SK-N-SH treated with all-trans-retinoic acid at 6 μM for 48 hours (cell line): ENCODE results near the gene FAM98C.

ENCODE experiments used
- ATAC-seq: fragments of 200-7000 bp; cut with Tn5 transposase; 3 replicates; pipeline ENCODE4 v1.9.1; 2020; ENCODE audit warnings: mild to moderate bottlenecking, moderate library complexity
- ARNTL ChIP-seq: fragments of 450-650 bp; formaldehyde crosslinking; IDR thresholded peaks from 2 replicates; pipeline ENCODE4 v1.5.0; 2020; ENCODE audit warnings: low read depth, mild to moderate bottlenecking, moderate library complexity, borderline replicate concordance
- BACH2 ChIP-seq: fragments of 250-450 bp; sonication (Bioruptor Pico); IDR thresholded peaks from 2 replicates; pipeline ENCODE4 v1.9.0; 2021; ENCODE audit warnings: mild to moderate bottlenecking, borderline replicate concordance
- CSDC2 ChIP-seq: fragments of 250-450 bp; sonication (Bioruptor Pico); IDR thresholded peaks from 2 replicates; pipeline ENCODE4 v1.5.0; 2020; ENCODE audit warnings: mild to moderate bottlenecking, moderate library complexity
- ESRRG ChIP-seq: fragments of 250-450 bp; sonication (Bioruptor Pico); IDR thresholded peaks from 2 replicates; pipeline ENCODE4 v1.6.1; 2021; ENCODE audit warnings: mild to moderate bottlenecking
- GLIS3 ChIP-seq: fragments of 250-450 bp; sonication (Bioruptor Pico); IDR thresholded peaks from 2 replicates; pipeline ENCODE4 v1.5.0; 2020; ENCODE audit warnings: mild to moderate bottlenecking, moderate library complexity
- ISL1 ChIP-seq: fragments of 250-450 bp; sonication (Bioruptor Pico); IDR thresholded peaks from 2 replicates; pipeline ENCODE4 v2.1.2; 2022; ENCODE audit warnings: mild to moderate bottlenecking, moderate library complexity
- OSR1 ChIP-seq: fragments of 250-450 bp; sonication (Bioruptor Pico); IDR thresholded peaks from 2 replicates; pipeline ENCODE4 v1.8.0; 2022; ENCODE audit warnings: moderate library complexity, mild to moderate bottlenecking, inconsistent platforms
- PPARA ChIP-seq: fragments of 250-450 bp; sonication (Bioruptor Pico); IDR thresholded peaks from 2 replicates; pipeline ENCODE4 v1.5.0; 2020; ENCODE audit warnings: mild to moderate bottlenecking, borderline replicate concordance
- RARB ChIP-seq: fragments of 250-450 bp; sonication (Bioruptor Pico); IDR thresholded peaks from 2 replicates; pipeline ENCODE4 v1.8.0; 2021; ENCODE audit warnings: mild to moderate bottlenecking, moderate library complexity
- SNAI2 ChIP-seq: fragments of 250-450 bp; sonication (Bioruptor Pico); IDR thresholded peaks from 2 replicates; pipeline ENCODE4 v1.5.0; 2020; ENCODE audit warnings: mild to moderate bottlenecking, moderate library complexity
- TCF4 ChIP-seq: fragments of 250-450 bp; sonication (Bioruptor Pico); IDR thresholded peaks from 2 replicates; pipeline ENCODE4 v1.8.0; 2021; ENCODE audit warnings: mild to moderate bottlenecking, moderate library complexity, borderline replicate concordance
- TOX ChIP-seq: fragments of 250-450 bp; sonication (Bioruptor Pico); IDR thresholded peaks from 2 replicates; pipeline ENCODE4 v1.8.0; 2021; ENCODE audit warnings: mild to moderate bottlenecking, moderate library complexity, borderline replicate concordance
- ZFP3 ChIP-seq: fragments of 250-450 bp; sonication (Bioruptor Pico); IDR thresholded peaks from 2 replicates; pipeline ENCODE4 v1.5.0; 2020; ENCODE audit warnings: mild to moderate bottlenecking, moderate library complexity
- ZFP30 ChIP-seq: fragments of 450-650 bp; formaldehyde crosslinking; IDR thresholded peaks from 2 replicates; pipeline ENCODE4 v1.5.0; 2022; ENCODE audit warnings: mild to moderate bottlenecking, moderate library complexity
- ZNF565 ChIP-seq: fragments of 450-650 bp; formaldehyde crosslinking; conservative IDR thresholded peaks from 2 replicates; pipeline ENCODE4 v1.5.0; 2020; ENCODE audit warnings: low read depth, mild to moderate bottlenecking, moderate library complexity
- ZNF70 ChIP-seq: fragments of 450-650 bp; formaldehyde crosslinking; IDR thresholded peaks from 2 replicates; pipeline ENCODE4 v1.5.0; 2020; ENCODE audit warnings: mild to moderate bottlenecking, moderate library complexity
- ZNF8 ChIP-seq: fragments of 450-650 bp; formaldehyde crosslinking; IDR thresholded peaks from 2 replicates; pipeline ENCODE4 v1.5.0; 2020; ENCODE audit warnings: mild to moderate bottlenecking, moderate library complexity
- TF ChIP-seq, protein P1 (sequence below): fragments of 250-450 bp; sonication (Bioruptor Pico); IDR thresholded peaks from 2 replicates; pipeline ENCODE4 v1.5.0; 2020; ENCODE audit warnings: mild to moderate bottlenecking, moderate library complexity
- TF ChIP-seq, protein P2 (sequence below): fragments of 250-450 bp; sonication (Bioruptor Pico); IDR thresholded peaks from 2 replicates; pipeline ENCODE4 v1.5.1; 2021; ENCODE audit warnings: mild to moderate bottlenecking, moderate library complexity
- TF ChIP-seq, protein P3 (sequence below): fragments of 250-450 bp; sonication (Bioruptor Pico); IDR thresholded peaks from 2 replicates; pipeline ENCODE4 v1.5.1; 2020; ENCODE audit warnings: low read depth, mild to moderate bottlenecking, moderate library complexity
- TF ChIP-seq, protein P4 (sequence below): fragments of 250-450 bp; sonication (Bioruptor Pico); IDR thresholded peaks from 2 replicates; pipeline ENCODE4 v1.8.0; 2020; ENCODE audit warnings: mild to moderate bottlenecking, moderate library complexity, borderline replicate concordance

Gene FAM98C

DNA sequence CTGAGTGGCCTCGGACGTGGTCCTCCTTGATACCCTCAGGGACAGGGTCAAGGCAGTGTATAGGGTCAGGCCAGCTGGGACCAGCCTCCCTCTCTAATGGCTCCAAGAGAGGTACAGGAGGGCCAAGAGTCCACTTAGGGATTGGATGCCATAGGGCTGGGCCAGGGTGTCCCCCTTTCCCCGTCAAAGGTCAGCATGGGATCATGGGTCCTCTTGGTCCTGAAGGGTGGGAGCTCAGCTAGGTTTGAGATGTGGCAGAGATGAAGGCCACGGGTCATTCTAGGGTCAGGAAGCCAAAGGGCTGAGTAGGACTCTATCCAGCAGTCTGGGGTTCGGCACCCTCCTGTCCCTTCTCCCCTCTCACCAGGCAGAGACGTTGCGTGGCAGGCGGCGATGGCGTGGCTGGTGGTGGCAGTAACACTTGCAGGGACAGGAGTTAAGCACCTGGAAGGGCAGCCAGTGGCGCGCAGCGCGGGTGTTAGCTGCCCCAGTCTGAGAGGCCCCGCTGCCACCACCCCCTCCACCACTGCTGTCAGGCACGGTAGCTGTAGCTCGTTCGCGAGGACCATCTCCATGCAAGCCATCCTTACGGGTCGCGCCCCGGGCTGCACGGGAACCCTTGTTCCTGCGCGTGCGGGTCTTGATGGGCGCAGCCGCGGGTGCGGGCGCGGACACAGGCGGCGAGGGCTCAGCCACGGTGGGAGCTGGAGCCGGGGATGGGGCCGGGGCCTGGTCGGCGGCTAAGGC is 17.7 kb upstream of the FAM98C start:
- TF ChIP-seq OSR1 (CRISPR knock-in tag) (no peak), CSDC2 (no peak), ZFP3 (CRISPR knock-in tag) (no peak), PPARA (CRISPR knock-in tag) (no peak), TOX (CRISPR knock-in tag) (no peak), ZNF8 (no peak), ZNF565 (CRISPR knock-in tag) (no peak), ARNTL (CRISPR knock-in tag) (no peak), GLIS3 (CRISPR knock-in tag) (no peak), ZNF70 (CRISPR knock-in tag) (no peak), ISL1 (CRISPR knock-in tag) (no peak), BACH2 (CRISPR knock-in tag) (no peak), TCF4 (CRISPR knock-in tag) (no peak), ESRRG (no peak)
- TF ChIP-seq, protein P1, sequence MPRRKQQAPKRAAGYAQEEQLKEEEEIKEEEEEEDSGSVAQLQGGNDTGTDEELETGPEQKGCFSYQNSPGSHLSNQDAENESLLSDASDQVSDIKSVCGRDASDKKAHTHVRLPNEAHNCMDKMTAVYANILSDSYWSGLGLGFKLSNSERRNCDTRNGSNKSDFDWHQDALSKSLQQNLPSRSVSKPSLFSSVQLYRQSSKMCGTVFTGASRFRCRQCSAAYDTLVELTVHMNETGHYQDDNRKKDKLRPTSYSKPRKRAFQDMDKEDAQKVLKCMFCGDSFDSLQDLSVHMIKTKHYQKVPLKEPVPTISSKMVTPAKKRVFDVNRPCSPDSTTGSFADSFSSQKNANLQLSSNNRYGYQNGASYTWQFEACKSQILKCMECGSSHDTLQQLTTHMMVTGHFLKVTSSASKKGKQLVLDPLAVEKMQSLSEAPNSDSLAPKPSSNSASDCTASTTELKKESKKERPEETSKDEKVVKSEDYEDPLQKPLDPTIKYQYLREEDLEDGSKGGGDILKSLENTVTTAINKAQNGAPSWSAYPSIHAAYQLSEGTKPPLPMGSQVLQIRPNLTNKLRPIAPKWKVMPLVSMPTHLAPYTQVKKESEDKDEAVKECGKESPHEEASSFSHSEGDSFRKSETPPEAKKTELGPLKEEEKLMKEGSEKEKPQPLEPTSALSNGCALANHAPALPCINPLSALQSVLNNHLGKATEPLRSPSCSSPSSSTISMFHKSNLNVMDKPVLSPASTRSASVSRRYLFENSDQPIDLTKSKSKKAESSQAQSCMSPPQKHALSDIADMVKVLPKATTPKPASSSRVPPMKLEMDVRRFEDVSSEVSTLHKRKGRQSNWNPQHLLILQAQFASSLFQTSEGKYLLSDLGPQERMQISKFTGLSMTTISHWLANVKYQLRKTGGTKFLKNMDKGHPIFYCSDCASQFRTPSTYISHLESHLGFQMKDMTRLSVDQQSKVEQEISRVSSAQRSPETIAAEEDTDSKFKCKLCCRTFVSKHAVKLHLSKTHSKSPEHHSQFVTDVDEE, result no peak
- TF ChIP-seq, protein P2, sequence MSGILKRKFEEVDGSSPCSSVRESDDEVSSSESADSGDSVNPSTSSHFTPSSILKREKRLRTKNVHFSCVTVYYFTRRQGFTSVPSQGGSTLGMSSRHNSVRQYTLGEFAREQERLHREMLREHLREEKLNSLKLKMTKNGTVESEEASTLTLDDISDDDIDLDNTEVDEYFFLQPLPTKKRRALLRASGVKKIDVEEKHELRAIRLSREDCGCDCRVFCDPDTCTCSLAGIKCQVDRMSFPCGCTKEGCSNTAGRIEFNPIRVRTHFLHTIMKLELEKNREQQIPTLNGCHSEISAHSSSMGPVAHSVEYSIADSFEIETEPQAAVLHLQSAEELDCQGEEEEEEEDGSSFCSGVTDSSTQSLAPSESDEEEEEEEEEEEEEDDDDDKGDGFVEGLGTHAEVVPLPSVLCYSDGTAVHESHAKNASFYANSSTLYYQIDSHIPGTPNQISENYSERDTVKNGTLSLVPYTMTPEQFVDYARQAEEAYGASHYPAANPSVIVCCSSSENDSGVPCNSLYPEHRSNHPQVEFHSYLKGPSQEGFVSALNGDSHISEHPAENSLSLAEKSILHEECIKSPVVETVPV, result no peak
- TF ChIP-seq, protein P3, sequence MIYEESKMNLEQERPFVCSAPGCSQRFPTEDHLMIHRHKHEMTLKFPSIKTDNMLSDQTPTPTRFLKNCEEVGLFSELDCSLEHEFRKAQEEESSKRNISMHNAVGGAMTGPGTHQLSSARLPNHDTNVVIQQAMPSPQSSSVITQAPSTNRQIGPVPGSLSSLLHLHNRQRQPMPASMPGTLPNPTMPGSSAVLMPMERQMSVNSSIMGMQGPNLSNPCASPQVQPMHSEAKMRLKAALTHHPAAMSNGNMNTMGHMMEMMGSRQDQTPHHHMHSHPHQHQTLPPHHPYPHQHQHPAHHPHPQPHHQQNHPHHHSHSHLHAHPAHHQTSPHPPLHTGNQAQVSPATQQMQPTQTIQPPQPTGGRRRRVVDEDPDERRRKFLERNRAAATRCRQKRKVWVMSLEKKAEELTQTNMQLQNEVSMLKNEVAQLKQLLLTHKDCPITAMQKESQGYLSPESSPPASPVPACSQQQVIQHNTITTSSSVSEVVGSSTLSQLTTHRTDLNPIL (CRISPR knock-in tag), result no peak
- TF ChIP-seq, protein P4, sequence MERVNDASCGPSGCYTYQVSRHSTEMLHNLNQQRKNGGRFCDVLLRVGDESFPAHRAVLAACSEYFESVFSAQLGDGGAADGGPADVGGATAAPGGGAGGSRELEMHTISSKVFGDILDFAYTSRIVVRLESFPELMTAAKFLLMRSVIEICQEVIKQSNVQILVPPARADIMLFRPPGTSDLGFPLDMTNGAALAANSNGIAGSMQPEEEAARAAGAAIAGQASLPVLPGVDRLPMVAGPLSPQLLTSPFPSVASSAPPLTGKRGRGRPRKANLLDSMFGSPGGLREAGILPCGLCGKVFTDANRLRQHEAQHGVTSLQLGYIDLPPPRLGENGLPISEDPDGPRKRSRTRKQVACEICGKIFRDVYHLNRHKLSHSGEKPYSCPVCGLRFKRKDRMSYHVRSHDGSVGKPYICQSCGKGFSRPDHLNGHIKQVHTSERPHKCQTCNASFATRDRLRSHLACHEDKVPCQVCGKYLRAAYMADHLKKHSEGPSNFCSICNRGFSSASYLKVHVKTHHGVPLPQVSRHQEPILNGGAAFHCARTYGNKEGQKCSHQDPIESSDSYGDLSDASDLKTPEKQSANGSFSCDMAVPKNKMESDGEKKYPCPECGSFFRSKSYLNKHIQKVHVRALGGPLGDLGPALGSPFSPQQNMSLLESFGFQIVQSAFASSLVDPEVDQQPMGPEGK (CRISPR knock-in tag), result no peak
- TF ChIP-seq, all 23 proteins: peak for 0
- ATAC-seq, result no peak

DNA sequence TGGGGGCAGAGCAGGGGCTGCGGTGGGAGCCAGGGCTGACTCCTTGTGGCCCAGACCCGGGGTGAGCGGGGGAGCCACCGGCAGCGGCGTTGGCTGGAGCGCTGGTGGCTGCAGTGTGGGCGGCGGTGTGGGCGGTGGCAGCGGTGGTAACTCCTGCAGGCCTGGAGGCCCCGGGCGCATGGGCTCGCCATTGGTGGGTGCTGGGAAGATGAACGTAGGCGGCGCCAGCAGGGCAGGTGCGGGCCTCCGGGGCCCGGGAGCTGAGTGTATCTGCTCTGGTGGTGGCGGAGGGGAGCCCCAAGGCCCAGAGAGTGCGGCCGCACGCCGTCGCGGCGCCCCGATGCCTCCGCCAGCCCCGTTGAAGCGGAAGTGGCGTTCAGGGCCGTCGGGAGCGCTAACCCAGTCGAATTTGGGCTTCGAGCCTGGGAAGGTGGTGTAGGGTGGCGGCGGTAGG is 17.1 kb upstream of the FAM98C start:
- TF ChIP-seq RARB (CRISPR knock-in tag) (no peak), SNAI2 (CRISPR knock-in tag) (no peak), ZFP30 (CRISPR knock-in tag) (no peak), OSR1 (CRISPR knock-in tag) (no peak), ZNF70 (CRISPR knock-in tag) (no peak), PPARA (CRISPR knock-in tag) (no peak), ESRRG (no peak), ARNTL (CRISPR knock-in tag) (no peak), ISL1 (CRISPR knock-in tag) (no peak), BACH2 (CRISPR knock-in tag) (no peak), CSDC2 (no peak), GLIS3 (CRISPR knock-in tag) (no peak), ZFP3 (CRISPR knock-in tag) (no peak), TCF4 (CRISPR knock-in tag) (no peak), TOX (CRISPR knock-in tag) (no peak)
- TF ChIP-seq, protein P1, result no peak
- TF ChIP-seq, protein P3 (CRISPR knock-in tag), result no peak
- no peak for ATAC-seq
